Endothelial cell of umbilical vein (primary cell): ENCODE data around the gene FOXK1.

Source experiments
- EZH2 ChIP-seq: IDR thresholded peaks from 2 replicates; pipeline ENCODE4 v1.6.1; 2012; ENCODE audit warnings: borderline replicate concordance, low read depth, mild to moderate bottlenecking, moderate library complexity, low read length, inconsistent platforms; ENCODE audit not compliant: severe bottlenecking
- FOS ChIP-seq: IDR thresholded peaks from 2 replicates; pipeline ENCODE4 v1.6.1; 2011; ENCODE audit warnings: mild to moderate bottlenecking, low read length, moderate library complexity, borderline replicate concordance; ENCODE audit not compliant: insufficient read depth
- GATA2 ChIP-seq: IDR thresholded peaks from 2 replicates; pipeline ENCODE4 v1.7.0; 2011; ENCODE audit warnings: low read depth, mild to moderate bottlenecking, moderate library complexity, mixed read lengths, low read length; ENCODE audit not compliant: insufficient read length, insufficient read depth
- JUN ChIP-seq: IDR thresholded peaks from 2 replicates; pipeline ENCODE4 v1.6.1; 2011; ENCODE audit warnings: borderline replicate concordance, low read depth; ENCODE audit not compliant: insufficient read length, insufficient read depth
- MAX ChIP-seq: IDR thresholded peaks from 2 replicates; pipeline ENCODE4 v1.6.1; 2011; ENCODE audit not compliant: insufficient read depth, insufficient read length
- MYC ChIP-seq: IDR thresholded peaks from one replicate; pipeline ENCODE4 v1.6.1; 2011; ENCODE audit warnings: mild to moderate bottlenecking, low read depth, low read length
- POLR2A ChIP-seq: IDR thresholded peaks from 2 replicates; pipeline ENCODE4 v1.6.1; 2012; ENCODE audit warnings: low read depth, mild to moderate bottlenecking, control low read depth, low read length
- POLR2AphosphoS5 ChIP-seq: IDR thresholded peaks from 2 replicates; pipeline ENCODE4 v1.6.1; 2012; ENCODE audit warnings: low read depth, mild to moderate bottlenecking, control low read depth, low read length, moderate library complexity; ENCODE audit not compliant: insufficient read depth
- TF ChIP-seq, protein P1 (sequence below), 2 donors: IDR thresholded peaks; 1 replicate in 1 of 2; 2 replicates in 1 of 2; pipeline ENCODE4 v1.5.1; 2011; ENCODE audit warnings: low read length in 2 of 2, mild to moderate bottlenecking in 2 of 2, moderate library complexity in 2 of 2, control low read depth in 1 of 2, inconsistent platforms in 1 of 2, low read depth in 1 of 2; ENCODE audit not compliant: insufficient read depth in 1 of 2; ENCODE audit errors: extremely low read depth in 1 of 2

DNA sequence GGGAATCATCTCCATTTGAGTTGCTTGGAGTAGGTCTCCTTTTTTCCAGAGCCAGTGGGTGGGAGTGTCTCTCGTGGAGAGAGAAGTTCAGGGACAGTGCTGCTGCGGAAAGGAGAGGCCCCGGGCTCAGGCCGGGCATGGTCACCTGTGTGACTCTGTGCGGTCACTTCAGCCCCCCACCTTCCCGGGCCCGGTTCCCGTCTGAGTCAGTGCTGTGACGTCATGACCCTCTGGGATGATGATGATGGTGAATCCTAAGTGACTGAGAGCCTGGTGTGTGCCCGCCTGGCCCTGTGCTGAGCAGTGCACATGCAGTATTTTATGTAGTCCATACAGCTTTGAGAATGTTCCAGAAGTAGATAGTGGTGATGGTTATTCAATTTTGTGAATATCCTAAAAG lies 60.8 kb downstream of the FOXK1 start:
- TF ChIP-seq MYC, result no peak
- TF ChIP-seq POLR2A, result no peak
- TF ChIP-seq JUN, result no peak
- no peak for TF ChIP-seq EZH2
- TF ChIP-seq, protein P1, sequence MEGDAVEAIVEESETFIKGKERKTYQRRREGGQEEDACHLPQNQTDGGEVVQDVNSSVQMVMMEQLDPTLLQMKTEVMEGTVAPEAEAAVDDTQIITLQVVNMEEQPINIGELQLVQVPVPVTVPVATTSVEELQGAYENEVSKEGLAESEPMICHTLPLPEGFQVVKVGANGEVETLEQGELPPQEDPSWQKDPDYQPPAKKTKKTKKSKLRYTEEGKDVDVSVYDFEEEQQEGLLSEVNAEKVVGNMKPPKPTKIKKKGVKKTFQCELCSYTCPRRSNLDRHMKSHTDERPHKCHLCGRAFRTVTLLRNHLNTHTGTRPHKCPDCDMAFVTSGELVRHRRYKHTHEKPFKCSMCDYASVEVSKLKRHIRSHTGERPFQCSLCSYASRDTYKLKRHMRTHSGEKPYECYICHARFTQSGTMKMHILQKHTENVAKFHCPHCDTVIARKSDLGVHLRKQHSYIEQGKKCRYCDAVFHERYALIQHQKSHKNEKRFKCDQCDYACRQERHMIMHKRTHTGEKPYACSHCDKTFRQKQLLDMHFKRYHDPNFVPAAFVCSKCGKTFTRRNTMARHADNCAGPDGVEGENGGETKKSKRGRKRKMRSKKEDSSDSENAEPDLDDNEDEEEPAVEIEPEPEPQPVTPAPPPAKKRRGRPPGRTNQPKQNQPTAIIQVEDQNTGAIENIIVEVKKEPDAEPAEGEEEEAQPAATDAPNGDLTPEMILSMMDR (IDR thresholded peaks at IDR 0.05; ENCODE audit: extremely low read depth in 1 of 2, insufficient read depth in 1 of 2, low read depth in 1 of 2, low read length in 2 of 2), result no peak
- no peak for TF ChIP-seq MAX
- TF ChIP-seq POLR2AphosphoS5, result no peak
- TF ChIP-seq GATA2, result no peak
- no peak for TF ChIP-seq FOS
